Cardiac fibroblast (primary cell): ENCODE data around the gene THYN1.
A peak's percentile ranks its signal among the peaks of the same experiment; 100 is the strongest.

Source experiments
- DNase-seq, 2 donors: peaks; one replicate each; pipeline versions ENCODE4 v3.0.0 to v3.0.0-alpha.2; 2010; ENCODE audit warnings: low read depth in 2 of 2
- H3K4me3 ChIP-seq, 2 donors: replicated peaks in 1 of 2; 1 replicate in 1 of 2; 2 replicates in 1 of 2; pipeline ENCODE4 v1.5.1; 2011; ENCODE audit warnings: low read depth in 2 of 2, low read length in 2 of 2, mild to moderate bottlenecking in 2 of 2, moderate library complexity in 1 of 2
- CTCF ChIP-seq: IDR thresholded peaks from one replicate; pipeline ENCODE4 v1.5.1; 2011; ENCODE audit warnings: low read depth, mild to moderate bottlenecking, low read length, inconsistent platforms

Gene THYN1

GRCh38 chr11:134272381-134273316, 19.5 kb upstream of the THYN1 start:
- TF ChIP-seq CTCF = no peak
- no peak overlapping the region for H3K4me3 ChIP-seq
- DNase-seq = peak; percentile 24 to 76

- no peak overlapping the region for H3K4me3 ChIP-seq
- no peak for TF ChIP-seq CTCF
- DNase-seq = no peak
Observed at GRCh38 chr11:134271978-134272377, 18.8 kb upstream of the THYN1 start.

GRCh38 chr11:134270250-134270714, 17.1 kb upstream of the THYN1 start:
- peak in 1 of 2 donors; percentile 8 for DNase-seq
- H3K4me3 ChIP-seq = no peak overlapping the region
- peak; percentile 7 for TF ChIP-seq CTCF

GRCh38 chr11:134267966-134268365, 14.8 kb upstream of the THYN1 start:
- DNase-seq = no peak
- TF ChIP-seq CTCF = no peak
- H3K4me3 ChIP-seq = no peak overlapping the region

GRCh38 chr11:134267461-134267860, 14.3 kb upstream of the THYN1 start:
- DNase-seq = no peak
- TF ChIP-seq CTCF = no peak
- no peak overlapping the region for H3K4me3 ChIP-seq

GRCh38 chr11:134266841-134267251, 13.7 kb upstream of the THYN1 start:
- DNase-seq = peak; percentile 73 to 89
- no peak overlapping the region for H3K4me3 ChIP-seq
- TF ChIP-seq CTCF = no peak
